Erythroblast (primary cell): ENCODE measurements around the gene TBCEL.

ENCODE experiments used
- GATA1 ChIP-seq: IDR thresholded peaks from 2 replicates; pipeline ENCODE4 v1.6.1; 2011; ENCODE audit warnings: low read depth, mild to moderate bottlenecking, control low read depth, low read length, moderate library complexity
- POLR2A ChIP-seq: IDR thresholded peaks from 2 replicates; pipeline ENCODE4 v1.6.1; 2011; ENCODE audit warnings: mild to moderate bottlenecking, low read length

DNA sequence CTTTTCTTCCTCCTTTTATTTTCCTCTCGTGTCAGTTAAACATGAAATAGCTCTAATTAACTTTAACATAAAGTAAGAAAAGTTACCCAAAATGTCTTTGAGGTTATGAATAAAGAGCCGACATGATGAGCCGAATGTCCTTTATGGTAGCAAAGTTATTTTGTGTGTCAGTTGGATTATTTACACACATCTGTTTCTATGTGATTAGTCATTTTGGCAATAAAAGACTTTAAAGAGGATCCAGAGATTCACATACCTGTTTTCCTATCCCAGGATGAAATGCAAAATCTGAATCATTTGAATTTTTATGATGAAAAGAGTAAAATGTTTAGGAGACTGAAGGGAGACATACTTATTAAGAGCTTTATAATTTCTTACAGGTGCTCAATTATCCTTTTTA lies 43.1 kb downstream of the TBCEL start:
- TF ChIP-seq POLR2A (no peak), GATA1 (no peak)
